ENCODE measurements around the gene HTR3D.

DNA sequence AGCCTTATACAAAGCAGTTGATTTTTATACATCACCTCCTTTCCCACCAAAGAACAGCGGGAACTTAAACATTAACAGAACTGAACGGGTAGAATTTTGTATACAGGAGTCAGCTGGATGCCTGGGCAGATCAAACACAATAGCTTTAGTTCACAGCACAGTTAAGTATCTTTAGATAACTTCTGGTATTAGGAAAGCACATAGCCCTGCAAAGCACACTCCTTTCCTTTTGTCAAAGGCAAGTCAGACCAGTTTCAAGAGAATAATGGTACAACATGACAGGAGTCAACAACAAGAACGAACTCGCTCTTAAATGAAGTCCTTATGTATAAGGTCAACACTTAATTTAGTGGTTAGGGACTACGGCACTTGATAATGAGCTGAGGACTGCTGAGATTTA lies 40.1 kb upstream of the HTR3D start:
- TF ChIP-seq, protein P1, sequence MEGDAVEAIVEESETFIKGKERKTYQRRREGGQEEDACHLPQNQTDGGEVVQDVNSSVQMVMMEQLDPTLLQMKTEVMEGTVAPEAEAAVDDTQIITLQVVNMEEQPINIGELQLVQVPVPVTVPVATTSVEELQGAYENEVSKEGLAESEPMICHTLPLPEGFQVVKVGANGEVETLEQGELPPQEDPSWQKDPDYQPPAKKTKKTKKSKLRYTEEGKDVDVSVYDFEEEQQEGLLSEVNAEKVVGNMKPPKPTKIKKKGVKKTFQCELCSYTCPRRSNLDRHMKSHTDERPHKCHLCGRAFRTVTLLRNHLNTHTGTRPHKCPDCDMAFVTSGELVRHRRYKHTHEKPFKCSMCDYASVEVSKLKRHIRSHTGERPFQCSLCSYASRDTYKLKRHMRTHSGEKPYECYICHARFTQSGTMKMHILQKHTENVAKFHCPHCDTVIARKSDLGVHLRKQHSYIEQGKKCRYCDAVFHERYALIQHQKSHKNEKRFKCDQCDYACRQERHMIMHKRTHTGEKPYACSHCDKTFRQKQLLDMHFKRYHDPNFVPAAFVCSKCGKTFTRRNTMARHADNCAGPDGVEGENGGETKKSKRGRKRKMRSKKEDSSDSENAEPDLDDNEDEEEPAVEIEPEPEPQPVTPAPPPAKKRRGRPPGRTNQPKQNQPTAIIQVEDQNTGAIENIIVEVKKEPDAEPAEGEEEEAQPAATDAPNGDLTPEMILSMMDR (IDR thresholded peaks at IDR 0.05; ENCODE audit: low read length) = no peak
- TF ChIP-seq EZH2 (IDR thresholded peaks at IDR 0.05; ENCODE audit: borderline replicate concordance, low read length) = no peak

Measured in OCI-LY1 (cell line).